Spleen (tissue), 11 donors: ENCODE measurements around the gene N4BP2L1. TPM values are rescaled to one million over a fixed set of nuclear protein-coding genes. Genes with fewer than 3 reads are reported as not detected.

Experiments used
- DNase-seq: peaks from one replicate; pipeline ENCODE4 v3.0.0-alpha.2; 2020
- H3K27ac ChIP-seq, 8 donors: fragments of 200-600 bp; sonication (generic) in 7 of 8; 1 replicate in 4 of 8; 2 replicates in 4 of 8; pipeline versions ENCODE4 v1.5.0 to v1.8.0; 2016 to 2021; ENCODE audit warnings: inconsistent platforms in 4 of 8, mild to moderate bottlenecking in 4 of 8, moderate library complexity in 1 of 8
- H3K27me3 ChIP-seq, 7 donors: fragments of 200-600 bp; sonication (generic) in 6 of 7; replicated peaks in 1 of 7; 1 replicate in 4 of 7; 2 replicates in 3 of 7; pipeline versions ENCODE4 v1.5.0 to v1.8.0; 2016 to 2021; ENCODE audit warnings: inconsistent platforms in 3 of 7, mild to moderate bottlenecking in 1 of 7
- H3K36me3 ChIP-seq, 6 donors: fragments of 200-600 bp; sonication (generic) in 5 of 6; 1 replicate in 4 of 6; 2 replicates in 2 of 6; pipeline versions ENCODE4 v1.5.0 to v1.8.0; 2016 to 2021; ENCODE audit warnings: inconsistent platforms in 2 of 6
- H3K4me1 ChIP-seq, 6 donors: fragments of 200-600 bp; sonication (generic) in 5 of 6; 1 replicate in 3 of 6; 2 replicates in 3 of 6; pipeline versions ENCODE4 v1.5.0 to v1.8.0; 2016 to 2021; ENCODE audit warnings: inconsistent platforms in 3 of 6
- H3K4me3 ChIP-seq, 8 donors: fragments of 200-600 bp; sonication (generic) in 7 of 8; 1 replicate in 4 of 8; 2 replicates in 4 of 8; pipeline versions ENCODE4 v1.5.0 to v1.8.0; 2016 to 2021; ENCODE audit warnings: inconsistent platforms in 4 of 8, mild to moderate bottlenecking in 4 of 8, moderate library complexity in 2 of 8
- H3K9me3 ChIP-seq, 8 donors: fragments of 200-600 bp; sonication (generic) in 7 of 8; 1 replicate in 4 of 8; 2 replicates in 4 of 8; pipeline versions ENCODE4 v1.5.0 to v1.8.0; 2016 to 2021; ENCODE audit warnings: inconsistent platforms in 4 of 8
- CTCF ChIP-seq, 11 experiments: fragments of 200-600 bp in 7 of 11; fragments of 450-650 bp in 4 of 11; sonication (generic) in 4 of 11; IDR thresholded peaks in 8 of 11; conservative IDR thresholded peaks in 3 of 11; 1 replicate in 7 of 11; 2 replicates in 4 of 11; pipeline versions ENCODE4 v1.4.0 to v1.8.0; 2016 to 2021; ENCODE audit warnings: antibody characterized with exemption in 11 of 11, inconsistent platforms in 4 of 11, mild to moderate bottlenecking in 1 of 11
- POLR2A ChIP-seq, 3 donors: fragments of 450-650 bp; IDR thresholded peaks; one replicate each; pipeline ENCODE4 v1.5.1; 2017; ENCODE audit warnings: antibody characterized with exemption in 3 of 3, mild to moderate bottlenecking in 1 of 3
- POLR2AphosphoS5 ChIP-seq, 3 donors: sonication (generic); formaldehyde crosslinking; IDR thresholded peaks; one replicate each; pipeline ENCODE4 v1.5.1; 2017; ENCODE audit warnings: antibody characterized with exemption in 3 of 3
- WGBS, 5 donors: extraction: QIAGEN DNeasy Blood & Tissue Kit in 3 of 5; methylation state at CpG; one replicate each; pipeline versions ENCODE4 v1.1.5 to v1.1.7; 2013 to 2018; 5-methylcytosine and 5-hydroxymethylcytosine counted together
- intact Hi-C: fragments of 100-400 bp; cut with DNase I; formaldehyde crosslinking; loops from one replicate; pipeline ENCODE4 v1.15.0; 2023; ENCODE audit warnings: low total_unique reads
- polyA plus RNA-seq, 3 donors: library from polyadenylated mRNA; stranded (reverse); fragments of 200-250 nt; gene quantifications; one replicate each; pipeline ENCODE4 v1.2.1, GENCODE V29; 2013
- total RNA-seq, 7 donors: library from RNA; depleted of rRNA in 3 of 7; stranded (reverse); fragments of >200 nt in 3 of 7; fragmentation: NEBNext Ultra II Directional in 4 of 7; extraction: Animal tissue kit (Norgen Biotek cat#: 25700) in 4 of 7; gene quantifications; one replicate each; pipeline versions ENCODE4 v1.1.0 to v1.2.1, GENCODE V29; 2016 to 2021
- donor health status: healthy with polysubstance abuse.
- donor health status: DM: no; HTN: no; CAD: no; lungs with moderate emphysema.
- donor health status: DM: no; HTN: no; CAD: no.
- donor health status: Bipolar disorder and iron deficiency.
- donor health status: healthy.
- donor health status: DM: no; HTN: no; CAD: no.
- donor health status: DM: yes; HTN: yes; CAD: no.

Gene N4BP2L1
- total and polyA plus RNA-seq, 10 donors, result 28.3 to 57.4 (median 39.9) TPM

- DNase-seq, result no peak
- H3K4me3 ChIP-seq, result no peak overlapping the region
- 73 to 98% (median 91%) methylated on average over 3 of the region's 3 CpGs for WGBS, 5 donors
Measured at GRCh38 chr13:32446220-32446619, 18.3 kb upstream of the N4BP2L1 start.

GRCh38 chr13:32445461-32445860, 17.5 kb upstream of the N4BP2L1 start:
- 95 to 99% (median 95%) methylated on average over 2 of the region's 2 CpGs for WGBS, 5 donors
- Histone ChIP-seq H3K4me3 (no peak overlapping the region), H3K4me1 (peaks cover 0 to 24% (median 13%) of the 10 kb centered on the region in 6 donors), H3K27ac (no peak overlapping the region), H3K27me3 (no peaks in the 10 kb centered on the region), H3K36me3 (peaks cover 0 to 12% (median 0%) of the 10 kb centered on the region in 6 donors), H3K9me3 (no peaks in the 10 kb centered on the region)
- DNase-seq, result no peak
- TF ChIP-seq POLR2A (IDR thresholded peaks at IDR 0.05) (no peak), POLR2AphosphoS5 (IDR thresholded peaks at IDR 0.05) (no peak), CTCF (IDR thresholded peaks at IDR 0.05 in 8 of 11, conservative IDR thresholded peaks at IDR 0.05 in 3 of 11) (no peak)
- intact Hi-C loops, result no loop called here

More at GRCh38 chr13:32446220-32446619, 18.3 kb upstream of the N4BP2L1 start:
- intact Hi-C loops, result no loop called here
- Histone ChIP-seq H3K36me3 (peaks cover 0 to 18% (median 0%) of the 10 kb centered on the region in 6 donors), H3K9me3 (peaks cover 0 to under 1% (median 0%) of the 10 kb centered on the region in 8 donors), H3K27ac (peak overlapping the region in 2 of 8 donors; percentile 5 to 53), H3K4me1 (peaks cover 0 to 24% (median 13%) of the 10 kb centered on the region in 6 donors), H3K27me3 (no peaks in the 10 kb centered on the region)
- TF ChIP-seq CTCF (IDR thresholded peaks at IDR 0.05 in 8 of 11, conservative IDR thresholded peaks at IDR 0.05 in 3 of 11), result no peak
- TF ChIP-seq POLR2AphosphoS5 (IDR thresholded peaks at IDR 0.05), result no peak
- no peak for TF ChIP-seq POLR2A (IDR thresholded peaks at IDR 0.05)

- intact Hi-C loops, result no loop called here
- Histone ChIP-seq H3K9me3 (no peaks in the 10 kb centered on the region), H3K4me1 (peaks cover 0 to 24% (median 13%) of the 10 kb centered on the region in 6 donors), H3K4me3 (no peak overlapping the region), H3K27me3 (no peaks in the 10 kb centered on the region), H3K36me3 (peaks cover 0 to 20% (median 0%) of the 10 kb centered on the region in 6 donors), H3K27ac (peak overlapping the region in 4 of 8 donors; percentile 29 to 54 (median 41))
- TF ChIP-seq POLR2AphosphoS5 (IDR thresholded peaks at IDR 0.05), result no peak
- peak in 10 of 11 experiments; percentile 9 to 59 (median 42) for TF ChIP-seq CTCF (IDR thresholded peaks at IDR 0.05 in 8 of 11, conservative IDR thresholded peaks at IDR 0.05 in 3 of 11)
- TF ChIP-seq POLR2A (IDR thresholded peaks at IDR 0.05), result no peak
- 38 to 51% (median 44%) methylated on average over 2 of the region's 2 CpGs for WGBS, 5 donors
- DNase-seq, result no peak
Measured at GRCh38 chr13:32443111-32443510, 15.2 kb upstream of the N4BP2L1 start.

GRCh38 chr13:32438871-32439270, 10.9 kb upstream of the N4BP2L1 start:
- 94 to 99% (median 96%) methylated on average over 4 of the region's 4 CpGs for WGBS, 5 donors
- intact Hi-C loops, result no loop called here
- Histone ChIP-seq H3K4me3 (no peak overlapping the region), H3K27me3 (no peaks in the 10 kb centered on the region), H3K4me1 (peaks cover 0 to 10% (median 8%) of the 10 kb centered on the region in 6 donors), H3K36me3 (peaks cover 0 to 46% (median 3%) of the 10 kb centered on the region in 6 donors), H3K9me3 (no peaks in the 10 kb centered on the region), H3K27ac (no peak overlapping the region)
- no peak for DNase-seq
- TF ChIP-seq CTCF (IDR thresholded peaks at IDR 0.05 in 8 of 11, conservative IDR thresholded peaks at IDR 0.05 in 3 of 11) (no peak), POLR2A (IDR thresholded peaks at IDR 0.05) (no peak), POLR2AphosphoS5 (IDR thresholded peaks at IDR 0.05) (no peak)
